CD14-positive monocyte (primary cell): ENCODE data around the gene C12orf57. TPM values are rescaled to one million over a fixed set of nuclear protein-coding genes. Genes with fewer than 3 reads are reported as not detected.
"Not testable (repeated sequence)": the region's sequence is repeated elsewhere in the genome, so short reads cannot be mapped to it uniquely, and the experiment has no call there.

Experiments
- DNase-seq, 3 donors: peaks; one replicate each; pipeline ENCODE4 v3.0.0-alpha.2; 2011 to 2022
- H2AFZ ChIP-seq: 2 replicates; pipeline ENCODE4 v1.6.0; 2012; ENCODE audit warnings: mild to moderate bottlenecking, low read depth, low read length, inconsistent platforms; ENCODE audit not compliant: insufficient read depth, poor library complexity, severe bottlenecking
- H3K27ac ChIP-seq, 2 donors: 1 replicate in 1 of 2; 2 replicates in 1 of 2; pipeline ENCODE4 v1.5.1; 2012 to 2013; ENCODE audit warnings: low read length in 2 of 2, control low read depth in 1 of 2, inconsistent platforms in 1 of 2, low read depth in 1 of 2, mild to moderate bottlenecking in 1 of 2
- H3K27me3 ChIP-seq, 2 donors: one replicate each; pipeline versions ENCODE4 v1.6.0 to v1.6.1; 2011 to 2013; ENCODE audit warnings: low read length in 2 of 2; ENCODE audit not compliant: control insufficient read depth in 2 of 2, insufficient read depth in 2 of 2
- H3K36me3 ChIP-seq, 2 donors: replicated peaks in 1 of 2; 1 replicate in 1 of 2; 2 replicates in 1 of 2; pipeline versions ENCODE4 v1.5.1 to v1.6.1; 2012 to 2013; ENCODE audit warnings: low read length in 2 of 2, control low read depth in 1 of 2, inconsistent platforms in 1 of 2, mild to moderate bottlenecking in 1 of 2; ENCODE audit not compliant: insufficient read depth in 2 of 2, control insufficient read depth in 1 of 2
- H3K4me1 ChIP-seq, 2 donors: 1 replicate in 1 of 2; 2 replicates in 1 of 2; pipeline versions ENCODE4 v1.5.1 to v1.6.1; 2012 to 2013; ENCODE audit warnings: low read length in 2 of 2, control low read depth in 1 of 2, inconsistent platforms in 1 of 2, mild to moderate bottlenecking in 1 of 2, moderate library complexity in 1 of 2; ENCODE audit not compliant: insufficient read depth in 2 of 2, control insufficient read depth in 1 of 2
- H3K4me2 ChIP-seq: replicated peaks from 2 replicates; pipeline ENCODE3; 2012; ENCODE audit warnings: low read length, moderate library complexity, mild to moderate bottlenecking; ENCODE audit not compliant: poor library complexity, severe bottlenecking; ENCODE audit errors: extremely low read depth
- H3K4me3 ChIP-seq, 3 experiments: fragments of 200-600 bp in 1 of 3; sonication (generic) in 1 of 3; replicated peaks in 1 of 3; 1 replicate in 2 of 3; 2 replicates in 1 of 3; pipeline ENCODE4 v1.5.1; 2011 to 2013; ENCODE audit warnings: low read length in 3 of 3, mild to moderate bottlenecking in 3 of 3, control low read depth in 2 of 3, low read depth in 2 of 3, inconsistent platforms in 1 of 3, moderate library complexity in 1 of 3
- H3K79me2 ChIP-seq: 2 replicates; pipeline ENCODE4 v1.6.0; 2012; ENCODE audit warnings: mild to moderate bottlenecking, control low read depth, inconsistent platforms, low read length, moderate library complexity; ENCODE audit not compliant: insufficient read depth
- H3K9ac ChIP-seq: 2 replicates; pipeline ENCODE4 v1.6.0; 2017; ENCODE audit warnings: low read length, mild to moderate bottlenecking; ENCODE audit not compliant: insufficient read depth, poor library complexity, severe bottlenecking
- H3K9me3 ChIP-seq, 2 donors: replicated peaks in 1 of 2; 1 replicate in 1 of 2; 2 replicates in 1 of 2; pipeline versions ENCODE4 v1.5.1 to v1.6.1; 2012 to 2013; ENCODE audit warnings: low read length in 2 of 2, control low read depth in 1 of 2; ENCODE audit not compliant: control insufficient read depth in 1 of 2, insufficient read depth in 1 of 2
- H4K20me1 ChIP-seq: 2 replicates; pipeline ENCODE4 v1.6.0; 2012; ENCODE audit warnings: mild to moderate bottlenecking, low read length, control low read depth, moderate library complexity; ENCODE audit not compliant: insufficient read depth
- H3K27ac Mint-ChIP-seq, 7 donors: one replicate each; pipeline ENCODE4 v1.8.0; 2020; ENCODE audit warnings: mild to moderate bottlenecking in 7 of 7, mixed read lengths in 7 of 7, moderate library complexity in 6 of 7, inconsistent platforms in 2 of 7
- H3K27me3 Mint-ChIP-seq, 3 donors: one replicate each; pipeline ENCODE4 v1.8.0; 2021 to 2022; ENCODE audit warnings: low read depth in 3 of 3, mild to moderate bottlenecking in 3 of 3, mixed read lengths in 3 of 3, moderate library complexity in 3 of 3, inconsistent platforms in 1 of 3
- H3K36me3 Mint-ChIP-seq, 2 donors: one replicate each; pipeline ENCODE4 v1.8.0; 2020; ENCODE audit warnings: mixed read lengths in 2 of 2, inconsistent platforms in 1 of 2, mild to moderate bottlenecking in 1 of 2
- H3K4me1 Mint-ChIP-seq: one replicate; pipeline ENCODE4 v1.8.0; 2020; ENCODE audit warnings: mild to moderate bottlenecking, mixed read lengths
- H3K4me3 Mint-ChIP-seq, 2 donors: one replicate each; pipeline ENCODE4 v1.8.0; 2020; ENCODE audit warnings: mild to moderate bottlenecking in 2 of 2, mixed read lengths in 2 of 2, moderate library complexity in 1 of 2
- H3K9me3 Mint-ChIP-seq, 7 donors: one replicate each; pipeline ENCODE4 v1.8.0; 2020 to 2022; ENCODE audit warnings: mixed read lengths in 7 of 7, mild to moderate bottlenecking in 6 of 7, moderate library complexity in 6 of 7, inconsistent platforms in 2 of 7
- CTCF ChIP-seq: fragments of 200-600 bp; IDR thresholded peaks from one replicate; pipeline ENCODE4 v1.8.0; 2022; ENCODE audit warnings: antibody characterized with exemption, mild to moderate bottlenecking
- WGBS: methylation state at CpG from one replicate; pipeline ENCODE4 v1.1.5; 2013; ENCODE audit warnings: missing lambda C conversion rate; ENCODE audit not compliant: insufficient coverage; 5-methylcytosine and 5-hydroxymethylcytosine counted together
- intact Hi-C, 2 donors: fragments of 100-400 bp; cut with micrococcal nuclease; formaldehyde crosslinking; loops; one replicate each; pipeline versions ENCODE4 v1.15.0 to v1.15.1; 2023
- polyA plus RNA-seq, 3 donors: library from polyadenylated mRNA; depleted of rRNA in 1 of 3; unstranded in 2 of 3; stranded (reverse) in 1 of 3; fragments of 300-500 nt in 2 of 3; fragments of >200 nt in 1 of 3; fragmentation: Illumina TruSeq in 2 of 3; gene quantifications; 1 replicate in 2 of 3; 2 replicates in 1 of 3; pipeline ENCODE4 v1.2.3, GENCODE V29; 2012 to 2021

Gene C12orf57
- polyA plus RNA-seq, 3 donors: 19.1 to 59.2 (median 24.2) TPM

- Histone ChIP-seq H3K9me3 (no peaks in the 10 kb centered on the region), H3K36me3 (peaks cover 0 to 9% of the 10 kb centered on the region in 2 donors), H3K27me3 (no peaks in the 10 kb centered on the region), H3K4me2 (peak overlapping the region; percentile 94), H3K9ac (no peak overlapping the region), H3K27ac (peak overlapping the region in 1 of 2 donors; percentile 84), H3K4me3 (peak overlapping the region in 2 of 3 experiments; percentile 77 to 89), H2AFZ (peak overlapping the region; percentile 91), H3K79me2 (no peaks in the 10 kb centered on the region), H4K20me1 (no peaks in the 10 kb centered on the region), H3K4me1 (peaks cover 12 to 14% of the 10 kb centered on the region in 2 donors)
- DNase-seq: no peak
- H3K27ac Mint-ChIP-seq: no peak overlapping the region
- no peaks in the 10 kb centered on the region for H3K4me1 Mint-ChIP-seq
- peaks cover 0 to 5% (median 0%) of the 10 kb centered on the region in 3 donors for H3K27me3 Mint-ChIP-seq
- peaks cover 3 to 5% of the 10 kb centered on the region in 2 donors for H3K36me3 Mint-ChIP-seq
- H3K4me3 Mint-ChIP-seq: no peak overlapping the region
- 90% methylated on average over 2 of the region's 5 CpGs for WGBS
- intact Hi-C loops: loop anchor here (5.0 to 10.0 kb wide), 2 partner anchors 33 to 51 kb away; partner anchors contain the start of genes CDCA3 (in 1 of the 2), SPSB2 (in 1 of the 2) and USP5 (in 1 of the 2)
- H3K9me3 Mint-ChIP-seq: no peaks in the 10 kb centered on the region
- no peak for TF ChIP-seq CTCF
Observed at GRCh38 chr12:6905414-6906040, 38.3 kb upstream of the C12orf57 start.

DNA sequence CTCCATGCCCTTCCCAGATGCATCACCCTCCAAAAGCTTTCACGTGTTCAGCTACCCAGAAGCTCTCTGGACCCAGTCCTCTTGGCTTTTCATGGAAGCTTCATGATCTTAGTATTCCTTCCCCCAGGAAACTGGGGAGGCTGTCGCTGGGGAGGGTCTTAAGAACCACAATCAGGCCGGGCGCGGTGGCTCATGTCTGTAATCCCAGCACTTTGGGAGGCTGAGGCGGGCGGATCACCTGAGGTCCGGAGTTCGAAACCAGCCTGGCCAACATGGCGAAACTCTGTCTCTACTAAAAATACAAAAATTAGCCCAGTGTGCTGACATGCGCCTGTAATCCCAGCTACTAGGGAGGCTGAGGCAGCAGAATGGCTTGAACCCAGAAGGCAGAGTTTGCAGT lies 35.7 kb upstream of the C12orf57 start:
- not testable (repeated sequence) for H2AFZ ChIP-seq, H3K9ac ChIP-seq, H3K4me3 Mint-ChIP-seq, DNase-seq, H3K27ac ChIP-seq, H3K9me3 Mint-ChIP-seq, H3K36me3 ChIP-seq, H3K36me3 Mint-ChIP-seq, H3K4me3 ChIP-seq, H3K9me3 ChIP-seq, H3K79me2 ChIP-seq, H3K4me1 Mint-ChIP-seq, H3K4me2 ChIP-seq, H4K20me1 ChIP-seq
- H3K27me3 ChIP-seq: peaks cover 9 to 21% of the 10 kb centered on the region in 2 donors
- intact Hi-C loops: loop anchor here (5.0 to 10.0 kb wide), 2 partner anchors 36 to 53 kb away; partner anchors contain the start of genes CDCA3 (in 1 of the 2), SPSB2 (in 1 of the 2) and USP5 (in 1 of the 2)
- peaks cover 12 to 13% of the 10 kb centered on the region in 2 donors for H3K4me1 ChIP-seq
- Mint-ChIP-seq H3K27me3 (peaks cover 15 to 28% (median 19%) of the 10 kb centered on the region in 3 donors), H3K27ac (peak overlapping the region in 1 of 7 donors; percentile 20)
- no CpG with 5 or more reads among the region's 11 CpGs for WGBS
